ENCODE data around the gene FFAR3. TPM values are rescaled to one million over a fixed set of nuclear protein-coding genes. Genes with fewer than 3 reads are reported as not detected.

The FFAR3 gene
- total RNA-seq, 1 donor from 2014 or later: not detected

- no peak for DNase-seq (ENCODE audit: low read depth in 2 of 2)
Measured at GRCh38 chr19:35330475-35330874, 27.8 kb upstream of the FFAR3 start.

GRCh38 chr19:35331551-35332214, 26.6 kb upstream of the FFAR3 start:
- DNase-seq (ENCODE audit: low read depth in 2 of 2): no peak

- peak in 1 of 2 donors; percentile 16 for DNase-seq (ENCODE audit: low read depth in 2 of 2)
Measured at GRCh38 chr19:35332817-35333216, 25.4 kb upstream of the FFAR3 start.

GRCh38 chr19:35334144-35334753, 24.0 kb upstream of the FFAR3 start:
- DNase-seq (ENCODE audit: low read depth in 2 of 2): no peak

GRCh38 chr19:35336166-35336955, 21.9 kb upstream of the FFAR3 start:
- no peak for DNase-seq (ENCODE audit: low read depth in 2 of 2)

GRCh38 chr19:35337097-35337983, 20.9 kb upstream of the FFAR3 start:
- DNase-seq (ENCODE audit: low read depth in 2 of 2): no peak

GRCh38 chr19:35337984-35338296, 20.3 kb upstream of the FFAR3 start:
- no peak for DNase-seq (ENCODE audit: low read depth in 2 of 2)

- DNase-seq (ENCODE audit: low read depth in 2 of 2): no peak
Measured at GRCh38 chr19:35340431-35340830, 17.8 kb upstream of the FFAR3 start.

- DNase-seq (ENCODE audit: low read depth in 2 of 2): no peak
Measured at GRCh38 chr19:35341006-35341405, 17.3 kb upstream of the FFAR3 start.

- no peak for DNase-seq (ENCODE audit: low read depth in 2 of 2)
Measured at GRCh38 chr19:35341565-35342225, 16.6 kb upstream of the FFAR3 start.

GRCh38 chr19:35342430-35342829, 15.8 kb upstream of the FFAR3 start:
- no peak for DNase-seq (ENCODE audit: low read depth in 2 of 2)

- no peak for DNase-seq (ENCODE audit: low read depth in 2 of 2)
Measured at GRCh38 chr19:35344511-35345031, 13.7 kb upstream of the FFAR3 start.

- no peak for DNase-seq (ENCODE audit: low read depth in 2 of 2)
Measured at GRCh38 chr19:35345671-35346111, 12.6 kb upstream of the FFAR3 start.

- no peak for DNase-seq (ENCODE audit: low read depth in 2 of 2)
Measured at GRCh38 chr19:35346193-35347052, 11.8 kb upstream of the FFAR3 start.

GRCh38 chr19:35347171-35347929, 10.9 kb upstream of the FFAR3 start, which contains the start of gene FFAR1:
Gene FFAR1, plus strand, starts transcription at chr19:35347902. Its CDS starts 3,650 bp downstream, at chr19:35351552.
- DNase-seq (ENCODE audit: low read depth in 2 of 2): no peak

- DNase-seq (ENCODE audit: low read depth in 2 of 2): no peak
Measured at GRCh38 chr19:35347930-35348298, 10.3 kb upstream of the FFAR3 start.

- DNase-seq (ENCODE audit: low read depth in 2 of 2): no peak
Measured at GRCh38 chr19:35348911-35349611, 9.2 kb upstream of the FFAR3 start.

All from dermis microvascular lymphatic vessel endothelial cell (primary cell).